DOHH2 (cell line): ENCODE measurements around the gene AGFG1.

Experiments
- H3F3A ChIP-seq: fragments of 200-600 bp; sonication (generic), shearing (Covaris generic); 2 replicates; pipeline ENCODE4 v1.6.0; 2016; ENCODE audit warnings: antibody characterized with exemption, mild to moderate bottlenecking; ENCODE audit not compliant: control insufficient read depth, insufficient read depth
- H3K27ac ChIP-seq: fragments of 200-600 bp; sonication (generic); 2 replicates; pipeline ENCODE4 v1.5.1; 2014; ENCODE audit warnings: low read depth, mild to moderate bottlenecking, low read length, moderate library complexity
- H3K27me3 ChIP-seq: fragments of 200-600 bp; sonication (generic); 2 replicates; pipeline ENCODE4 v1.6.1; 2014; ENCODE audit warnings: mild to moderate bottlenecking, low read length, mixed read lengths; ENCODE audit not compliant: control insufficient read depth
- H3K36me3 ChIP-seq: fragments of 200-600 bp; sonication (generic); 2 replicates; pipeline ENCODE4 v1.6.1; 2014; ENCODE audit warnings: mild to moderate bottlenecking, low read length, moderate library complexity, mixed read lengths; ENCODE audit not compliant: control insufficient read depth
- H3K4me1 ChIP-seq: fragments of 200-600 bp; sonication (generic); 2 replicates; pipeline ENCODE4 v1.6.1; 2014; ENCODE audit warnings: mild to moderate bottlenecking, low read length, mixed read lengths; ENCODE audit not compliant: control insufficient read depth
- H3K4me2 ChIP-seq: fragments of 200-600 bp; sonication (generic); 2 replicates; pipeline ENCODE4 v1.6.0; 2014; ENCODE audit warnings: mild to moderate bottlenecking, low read length, moderate library complexity
- H3K4me3 ChIP-seq: fragments of 200-600 bp; sonication (generic); 2 replicates; pipeline ENCODE4 v1.5.1; 2014; ENCODE audit warnings: mild to moderate bottlenecking, low read length, mixed read lengths
- H3K79me2 ChIP-seq: fragments of 200-600 bp; sonication (generic); 2 replicates; pipeline ENCODE4 v1.6.1; 2014; ENCODE audit warnings: mild to moderate bottlenecking, low read length, mixed read lengths; ENCODE audit not compliant: control insufficient read depth
- H3K9me2 ChIP-seq: fragments of 200-600 bp; sonication (generic); replicated peaks from 2 replicates; pipeline ENCODE4 v1.6.1; 2014; ENCODE audit warnings: mild to moderate bottlenecking, low read length, mixed read lengths; ENCODE audit not compliant: control insufficient read depth
- H3K9me3 ChIP-seq: fragments of 200-600 bp; sonication (generic); 2 replicates; pipeline ENCODE4 v1.6.1; 2014; ENCODE audit warnings: antibody characterized with exemption, low read length, mixed read lengths; ENCODE audit not compliant: control insufficient read depth, insufficient read depth
- H4K20me1 ChIP-seq: fragments of 200-600 bp; sonication (generic); 2 replicates; pipeline ENCODE4 v1.6.0; 2014; ENCODE audit warnings: low read depth, mild to moderate bottlenecking, antibody characterized with exemption, low read length, moderate library complexity; ENCODE audit not compliant: control insufficient read depth, insufficient read depth
- EZH2phosphoT487 ChIP-seq: fragments of 200-600 bp; sonication (generic); IDR thresholded peaks from 2 replicates; pipeline ENCODE4 v1.6.1; 2017; ENCODE audit warnings: borderline replicate concordance, mild to moderate bottlenecking, antibody characterized with exemption, low read length, moderate library complexity, mixed read lengths
- TF ChIP-seq, protein P1 (sequence below): fragments of 200-600 bp; sonication (generic); IDR thresholded peaks from one replicate; pipeline ENCODE4 v1.5.1; 2014; ENCODE audit warnings: antibody characterized with exemption, mild to moderate bottlenecking, low read depth, low read length; ENCODE audit not compliant: poor library complexity, severe bottlenecking

AGFG1 gene

GRCh38 chr2:227545990-227546389 is 74.0 kb downstream of the AGFG1 start:
- Histone ChIP-seq H3K36me3 (peaks cover 6% of the 10 kb centered on the region), H3K27me3 (no peaks in the 10 kb centered on the region), H3K4me3 (no peak overlapping the region), H4K20me1 (no peaks in the 10 kb centered on the region), H3K9me3 (no peaks in the 10 kb centered on the region), H3K27ac (no peak overlapping the region), H3F3A (no peaks in the 10 kb centered on the region), H3K9me2 (no peaks in the 10 kb centered on the region), H3K4me1 (no peaks in the 10 kb centered on the region), H3K4me2 (no peak overlapping the region), H3K79me2 (no peaks in the 10 kb centered on the region)
- TF ChIP-seq, protein P1, sequence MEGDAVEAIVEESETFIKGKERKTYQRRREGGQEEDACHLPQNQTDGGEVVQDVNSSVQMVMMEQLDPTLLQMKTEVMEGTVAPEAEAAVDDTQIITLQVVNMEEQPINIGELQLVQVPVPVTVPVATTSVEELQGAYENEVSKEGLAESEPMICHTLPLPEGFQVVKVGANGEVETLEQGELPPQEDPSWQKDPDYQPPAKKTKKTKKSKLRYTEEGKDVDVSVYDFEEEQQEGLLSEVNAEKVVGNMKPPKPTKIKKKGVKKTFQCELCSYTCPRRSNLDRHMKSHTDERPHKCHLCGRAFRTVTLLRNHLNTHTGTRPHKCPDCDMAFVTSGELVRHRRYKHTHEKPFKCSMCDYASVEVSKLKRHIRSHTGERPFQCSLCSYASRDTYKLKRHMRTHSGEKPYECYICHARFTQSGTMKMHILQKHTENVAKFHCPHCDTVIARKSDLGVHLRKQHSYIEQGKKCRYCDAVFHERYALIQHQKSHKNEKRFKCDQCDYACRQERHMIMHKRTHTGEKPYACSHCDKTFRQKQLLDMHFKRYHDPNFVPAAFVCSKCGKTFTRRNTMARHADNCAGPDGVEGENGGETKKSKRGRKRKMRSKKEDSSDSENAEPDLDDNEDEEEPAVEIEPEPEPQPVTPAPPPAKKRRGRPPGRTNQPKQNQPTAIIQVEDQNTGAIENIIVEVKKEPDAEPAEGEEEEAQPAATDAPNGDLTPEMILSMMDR = peak; percentile 47
- no peak for TF ChIP-seq EZH2phosphoT487

DNA sequence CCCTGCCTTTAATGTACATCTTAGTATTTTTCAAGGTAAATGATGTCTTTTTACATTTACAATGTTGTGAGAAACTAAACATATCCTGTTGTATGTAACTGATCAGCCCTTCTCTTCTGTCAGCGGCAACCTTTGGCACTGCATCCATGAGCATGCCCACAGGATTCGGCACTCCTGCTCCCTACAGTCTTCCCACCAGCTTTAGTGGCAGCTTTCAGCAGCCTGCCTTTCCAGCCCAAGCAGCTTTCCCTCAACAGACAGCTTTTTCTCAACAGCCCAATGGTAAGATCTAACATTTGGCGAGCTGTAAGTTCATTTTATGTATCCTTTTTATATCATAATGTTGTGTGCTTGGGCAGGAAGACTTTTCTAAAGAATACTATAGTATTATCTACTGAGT is 79.9 kb downstream of the AGFG1 start:
- no peak overlapping the region for H3K27ac ChIP-seq
- H4K20me1 ChIP-seq = no peaks in the 10 kb centered on the region
- H3F3A ChIP-seq = no peaks in the 10 kb centered on the region
- H3K4me1 ChIP-seq = no peaks in the 10 kb centered on the region
- H3K79me2 ChIP-seq = no peaks in the 10 kb centered on the region
- TF ChIP-seq, protein P1 = no peak
- TF ChIP-seq EZH2phosphoT487 = no peak
- no peaks in the 10 kb centered on the region for H3K9me2 ChIP-seq
- H3K4me3 ChIP-seq = no peak overlapping the region
- H3K36me3 ChIP-seq = peaks cover 44% of the 10 kb centered on the region
- H3K27me3 ChIP-seq = no peaks in the 10 kb centered on the region
- no peaks in the 10 kb centered on the region for H3K9me3 ChIP-seq
- H3K4me2 ChIP-seq = no peak overlapping the region

- Histone ChIP-seq H3K27ac (no peak overlapping the region), H3K4me3 (no peak overlapping the region), H3K4me1 (no peaks in the 10 kb centered on the region), H3K4me2 (no peak overlapping the region), H3K9me2 (no peaks in the 10 kb centered on the region), H3K79me2 (no peaks in the 10 kb centered on the region), H3K36me3 (no peaks in the 10 kb centered on the region), H3F3A (no peaks in the 10 kb centered on the region), H3K27me3 (no peaks in the 10 kb centered on the region), H3K9me3 (no peaks in the 10 kb centered on the region), H4K20me1 (no peaks in the 10 kb centered on the region)
- TF ChIP-seq, protein P1 = no peak
- TF ChIP-seq EZH2phosphoT487 = no peak
Observed at GRCh38 chr2:227562581-227562980, 90.6 kb downstream of the AGFG1 start.

- Histone ChIP-seq H3K27ac (no peak overlapping the region), H3K36me3 (no peaks in the 10 kb centered on the region), H3F3A (no peaks in the 10 kb centered on the region), H3K4me1 (no peaks in the 10 kb centered on the region), H3K79me2 (no peaks in the 10 kb centered on the region), H3K4me2 (no peak overlapping the region), H3K27me3 (no peaks in the 10 kb centered on the region), H3K9me3 (no peaks in the 10 kb centered on the region), H3K9me2 (no peaks in the 10 kb centered on the region), H4K20me1 (no peaks in the 10 kb centered on the region), H3K4me3 (no peak overlapping the region)
- no peak for TF ChIP-seq EZH2phosphoT487
- TF ChIP-seq, protein P1 = no peak
Observed at GRCh38 chr2:227565080-227565479, 93.1 kb downstream of the AGFG1 start.
